Fibroblast of lung (primary cell): Measurements from ENCODE around the gene DBNDD1. TPM values are rescaled to one million over a fixed set of nuclear protein-coding genes. Genes with fewer than 3 reads are reported as not detected.

Experiments used
- DNase-seq, 2 donors: peaks; one replicate each; pipeline versions ENCODE4 v3.0.0 to v3.0.0-alpha.2; 2010; ENCODE audit warnings: low read depth in 2 of 2
- H2AFZ ChIP-seq: 2 replicates; pipeline ENCODE4 v1.5.1; 2012; ENCODE audit warnings: low read length, control low read depth, inconsistent platforms
- H3K27ac ChIP-seq: 2 replicates; pipeline ENCODE4 v1.5.1; 2011; ENCODE audit warnings: low read length, control low read depth; ENCODE audit not compliant: insufficient read depth
- H3K27me3 ChIP-seq: 2 replicates; pipeline ENCODE4 v1.5.1; 2011; ENCODE audit warnings: mild to moderate bottlenecking, low read length; ENCODE audit not compliant: control insufficient read depth, insufficient read depth
- H3K36me3 ChIP-seq: 2 replicates; pipeline ENCODE4 v1.5.1; 2011; ENCODE audit warnings: low read length; ENCODE audit not compliant: control insufficient read depth, insufficient read depth
- H3K4me1 ChIP-seq: 2 replicates; pipeline ENCODE4 v1.5.1; 2011; ENCODE audit warnings: low read length; ENCODE audit not compliant: control insufficient read depth, insufficient read depth; ENCODE audit errors: extremely low read depth
- H3K4me2 ChIP-seq: 2 replicates; pipeline ENCODE4 v1.5.1; 2011; ENCODE audit warnings: low read length, control low read depth; ENCODE audit not compliant: insufficient read depth; ENCODE audit errors: extremely low read depth
- H3K4me3 ChIP-seq, 4 experiments: fragments of 200-600 bp in 1 of 4; sonication (generic) in 1 of 4; replicated peaks in 1 of 4; 2 replicates each; pipeline ENCODE4 v1.5.1; 2011 to 2016; ENCODE audit warnings: low read length in 4 of 4, low read depth in 3 of 4, mild to moderate bottlenecking in 3 of 4, control low read depth in 2 of 4, inconsistent platforms in 1 of 4, mixed read lengths in 1 of 4; ENCODE audit not compliant: insufficient read depth in 1 of 4; ENCODE audit errors: control extremely low read depth in 1 of 4
- H3K79me2 ChIP-seq: 2 replicates; pipeline ENCODE4 v1.5.1; 2012; ENCODE audit warnings: mild to moderate bottlenecking, low read length, inconsistent platforms; ENCODE audit not compliant: control insufficient read depth, insufficient read depth
- H3K9ac ChIP-seq: 2 replicates; pipeline ENCODE4 v1.5.1; 2011; ENCODE audit warnings: mild to moderate bottlenecking, low read length, control low read depth; ENCODE audit not compliant: insufficient read depth
- H3K9me3 ChIP-seq: 2 replicates; pipeline ENCODE4 v1.5.1; 2012; ENCODE audit warnings: low read depth, low read length; ENCODE audit not compliant: control insufficient read depth, insufficient read depth
- H4K20me1 ChIP-seq: 2 replicates; pipeline ENCODE4 v1.5.1; 2011; ENCODE audit warnings: low read length; ENCODE audit not compliant: control insufficient read depth, insufficient read depth; ENCODE audit errors: extremely low read depth
- CTCF ChIP-seq, 2 donors: IDR thresholded peaks in 1 of 2; conservative IDR thresholded peaks in 1 of 2; 1 replicate in 1 of 2; 2 replicates in 1 of 2; pipeline ENCODE4 v1.5.1; 2011 to 2012; ENCODE audit warnings: low read length in 2 of 2, control low read depth in 1 of 2, inconsistent platforms in 1 of 2, low read depth in 1 of 2, mild to moderate bottlenecking in 1 of 2
- EZH2 ChIP-seq: IDR thresholded peaks from 2 replicates; pipeline ENCODE4 v1.5.1; 2012; ENCODE audit warnings: low read length, control low read depth, mild to moderate bottlenecking; ENCODE audit errors: missing control alignments
- polyA plus RNA-seq, 2 donors: library from polyadenylated mRNA; depleted of rRNA in 1 of 2; stranded (reverse) in 1 of 2; unstranded in 1 of 2; fragments of >200 nt; gene quantifications; 2 replicates each; pipeline ENCODE4 v1.2.1, GENCODE V29; 2011 to 2012; ENCODE audit warnings: missing spikeins in 1 of 2
- total RNA-seq: library from RNA; depleted of rRNA; stranded (reverse); fragments of >200 nt; gene quantifications from 2 replicates; pipeline ENCODE4 v1.2.1, GENCODE V29; 2014

The DBNDD1 gene
- total and polyA plus RNA-seq, 2 donors (not counting 1 experiment from before 2014, with no cell fraction given): 2.1 to 3.6 TPM

GRCh38 chr16:90011908-90012501 lies 7.3 kb downstream of the DBNDD1 start:
- no peak overlapping the region for H3K4me3 ChIP-seq
- no peak overlapping the region for H3K27ac ChIP-seq
- H3K4me1 ChIP-seq: no peaks in the 10 kb centered on the region
- no peaks in the 10 kb centered on the region for H3K27me3 ChIP-seq
- no peak overlapping the region for H2AFZ ChIP-seq
- no peaks in the 10 kb centered on the region for H4K20me1 ChIP-seq
- TF ChIP-seq EZH2 (no peak), CTCF (conservative IDR thresholded peaks at IDR 0.05 in 1 of 2, IDR thresholded peaks at IDR 0.05 in 1 of 2; ENCODE audit: low read depth in 1 of 2, low read length in 2 of 2) (no peak)
- no peaks in the 10 kb centered on the region for H3K36me3 ChIP-seq
- no peak overlapping the region for H3K4me2 ChIP-seq
- H3K9ac ChIP-seq: no peak overlapping the region
- no peaks in the 10 kb centered on the region for H3K9me3 ChIP-seq
- DNase-seq: no peak
- H3K79me2 ChIP-seq: no peaks in the 10 kb centered on the region

- TF ChIP-seq CTCF (conservative IDR thresholded peaks at IDR 0.05 in 1 of 2, IDR thresholded peaks at IDR 0.05 in 1 of 2; ENCODE audit: low read depth in 1 of 2, low read length in 2 of 2) (no peak), EZH2 (no peak)
- Histone ChIP-seq H2AFZ (no peak overlapping the region), H3K9me3 (no peaks in the 10 kb centered on the region), H3K4me3 (no peak overlapping the region), H4K20me1 (no peaks in the 10 kb centered on the region), H3K27me3 (no peaks in the 10 kb centered on the region), H3K79me2 (no peaks in the 10 kb centered on the region), H3K27ac (no peak overlapping the region), H3K9ac (no peak overlapping the region), H3K36me3 (no peaks in the 10 kb centered on the region), H3K4me2 (no peak overlapping the region), H3K4me1 (no peaks in the 10 kb centered on the region)
- no peak for DNase-seq
Measured at GRCh38 chr16:90011508-90011819, 7.8 kb downstream of the DBNDD1 start.

DNA sequence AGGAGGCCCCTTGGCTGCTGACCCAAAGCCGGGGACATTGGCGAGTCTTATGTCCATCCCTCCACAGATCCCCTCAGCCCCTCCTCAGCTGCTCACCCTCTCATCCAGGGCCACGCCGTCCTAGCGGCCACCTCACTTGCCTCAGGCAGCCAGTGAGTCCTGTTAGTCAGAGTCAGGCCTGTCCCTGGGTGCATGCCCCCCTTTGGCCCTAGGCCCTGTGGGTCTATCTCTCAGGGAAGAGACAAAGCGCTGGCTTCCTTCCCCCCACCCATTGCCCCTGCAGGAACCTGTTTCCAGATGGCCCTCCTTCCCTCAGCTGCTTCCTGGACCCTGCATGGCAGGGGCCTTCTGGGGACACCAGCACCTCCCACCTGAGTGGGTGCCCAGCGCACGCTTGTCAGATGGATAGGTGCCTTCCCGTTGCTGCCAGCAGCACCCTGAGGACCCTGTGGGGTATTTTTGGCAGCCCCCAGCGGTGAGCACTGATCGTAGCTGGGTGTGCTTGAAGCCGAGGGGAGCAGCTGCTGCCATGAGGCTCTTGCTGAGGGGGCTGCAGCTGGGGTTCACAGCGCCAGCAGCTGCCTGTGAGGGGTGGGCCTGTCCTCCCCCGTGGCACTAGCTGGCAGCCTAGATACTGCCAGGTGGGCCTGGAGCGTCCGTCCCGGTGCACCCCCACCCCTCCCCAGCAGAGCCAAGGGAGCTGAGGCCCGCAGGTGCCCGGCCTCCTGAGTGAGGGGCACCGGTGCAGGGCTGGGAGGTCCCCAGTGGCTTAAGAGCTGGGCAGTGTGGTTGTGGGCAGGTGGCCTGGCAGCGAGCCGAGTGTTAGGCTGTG lies 8.4 kb downstream of the DBNDD1 start:
- Histone ChIP-seq H3K36me3 (no peaks in the 10 kb centered on the region), H3K9me3 (no peaks in the 10 kb centered on the region), H4K20me1 (no peaks in the 10 kb centered on the region), H3K79me2 (no peaks in the 10 kb centered on the region), H2AFZ (no peak overlapping the region), H3K4me1 (no peaks in the 10 kb centered on the region), H3K4me3 (no peak overlapping the region), H3K27me3 (no peaks in the 10 kb centered on the region), H3K27ac (no peak overlapping the region), H3K9ac (no peak overlapping the region), H3K4me2 (no peak overlapping the region)
- TF ChIP-seq CTCF (conservative IDR thresholded peaks at IDR 0.05 in 1 of 2, IDR thresholded peaks at IDR 0.05 in 1 of 2; ENCODE audit: low read depth in 1 of 2, low read length in 2 of 2) (no peak), EZH2 (no peak)
- DNase-seq: no peak
